Measurements from ENCODE around the gene ELMO1.

ELMO1 gene

GRCh38 chr7:36887969-36888368, 560.7 kb downstream of the ELMO1 start:
- no peak for DNase-seq

DNA sequence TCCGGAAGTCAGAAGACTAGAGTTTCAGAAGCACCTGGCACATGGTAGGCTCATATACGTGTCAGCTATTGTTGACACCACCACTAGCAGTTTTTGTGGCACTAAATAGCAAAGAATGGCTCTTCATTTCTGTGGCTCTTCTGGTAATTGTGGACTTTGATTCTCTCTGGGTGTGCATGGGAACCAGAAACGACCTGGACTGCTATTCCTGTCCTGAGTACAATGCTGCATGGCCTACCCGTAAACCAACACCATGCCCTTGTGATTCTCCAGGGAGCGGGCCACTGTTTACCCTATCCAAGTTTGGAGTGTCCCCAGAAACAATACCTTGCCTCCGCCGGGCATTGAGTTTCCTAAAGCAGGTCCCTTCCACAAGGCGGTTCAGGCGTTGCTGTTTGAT, 561.4 kb downstream of the ELMO1 start:
- DNase-seq, result no peak

- no peak for DNase-seq
Measured at GRCh38 chr7:36884910-36885309, 563.8 kb downstream of the ELMO1 start.

GRCh38 chr7:36884351-36884750, 564.3 kb downstream of the ELMO1 start:
- no peak for DNase-seq

DNA sequence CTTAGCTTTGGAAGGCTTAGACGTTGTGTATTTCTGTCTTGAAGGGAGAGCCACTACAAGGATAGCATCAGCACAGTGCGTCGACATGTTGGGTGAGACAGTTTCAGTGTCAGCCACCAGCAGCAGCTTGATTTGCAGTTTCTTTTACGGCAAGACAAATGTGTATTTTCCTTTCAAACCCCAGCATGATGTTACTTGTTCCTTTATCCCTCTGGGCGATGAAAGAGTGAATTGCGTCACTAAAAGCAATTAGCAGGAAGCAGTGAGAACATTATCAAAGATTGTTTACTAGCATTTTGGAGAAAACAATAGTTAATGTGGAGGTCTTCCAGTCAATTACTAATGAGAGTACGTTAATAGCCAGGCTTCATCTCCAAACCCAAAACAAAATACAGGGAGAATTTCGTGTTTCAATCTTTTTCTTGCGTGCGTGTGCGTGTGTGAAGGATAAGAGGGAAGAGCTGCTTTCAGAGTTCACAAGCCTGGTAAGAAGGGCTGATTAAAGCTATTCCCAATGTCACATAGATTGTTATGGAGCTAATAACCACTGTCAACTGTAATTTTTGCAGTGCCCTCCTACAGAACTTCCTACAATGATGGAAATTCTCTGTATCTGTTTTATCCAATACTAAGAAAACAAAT, 567.3 kb downstream of the ELMO1 start:
- no peak for DNase-seq

DNA sequence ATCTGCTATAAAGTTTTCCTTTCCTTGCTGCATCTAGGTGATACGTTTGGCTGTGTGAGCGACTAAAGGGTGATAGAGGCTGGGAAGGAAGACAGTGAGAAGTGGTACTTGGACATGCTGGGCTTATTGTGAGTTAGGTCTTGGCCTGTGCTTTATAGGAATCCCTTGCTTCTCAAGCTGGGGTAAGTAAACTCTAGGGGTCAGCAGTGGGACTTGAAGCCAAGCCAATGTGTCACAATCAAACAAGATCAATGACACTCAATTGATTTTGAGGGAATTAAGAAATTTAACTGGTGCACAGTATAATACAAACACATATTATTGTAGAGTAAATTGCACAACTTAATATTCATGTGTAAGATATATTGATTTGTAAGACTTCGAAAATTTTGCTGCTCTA, 568.6 kb downstream of the ELMO1 start:
- DNase-seq, result no peak

- DNase-seq, result no peak
Measured at GRCh38 chr7:36879021-36879420, 569.6 kb downstream of the ELMO1 start.

DNA sequence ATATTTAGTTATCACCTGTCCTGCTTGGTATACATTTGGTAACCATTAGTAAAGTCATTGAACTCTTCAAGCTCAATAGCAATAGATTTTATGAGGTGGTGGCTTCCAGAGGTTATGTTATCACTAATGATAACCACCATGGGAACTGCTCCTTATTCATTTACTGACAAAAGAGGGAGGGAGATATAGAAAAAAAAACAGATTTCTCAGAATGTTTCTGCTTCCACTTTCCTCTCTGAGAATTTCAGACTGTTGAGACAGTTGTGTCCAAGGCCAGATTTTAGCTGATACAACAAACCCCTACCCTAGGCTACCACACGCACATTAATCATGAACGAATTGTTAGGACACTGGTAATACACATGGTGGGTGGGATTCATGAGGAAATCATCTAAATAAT, 570.4 kb downstream of the ELMO1 start:
- no peak for DNase-seq

DNA sequence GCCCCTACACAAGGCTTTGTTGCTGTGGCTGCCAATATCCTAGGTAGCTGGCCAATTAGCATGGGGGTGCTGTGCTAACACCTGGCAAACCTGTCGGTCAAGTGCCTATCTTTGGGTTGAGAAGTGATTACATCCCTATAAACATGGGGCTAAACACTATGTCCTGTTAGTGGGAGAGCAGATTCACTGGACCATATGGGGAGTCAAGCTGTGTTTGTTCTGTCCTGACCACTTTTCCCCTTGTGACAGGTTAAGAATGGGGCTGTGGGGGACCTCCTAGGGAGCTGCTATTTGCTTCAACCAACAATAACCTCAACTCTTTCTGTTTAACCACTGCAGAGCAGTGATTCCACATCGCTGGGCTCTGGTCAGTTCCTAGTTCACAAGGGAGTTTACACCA, 572.9 kb downstream of the ELMO1 start:
- no peak for DNase-seq

GRCh38 chr7:36874041-36874440, 574.6 kb downstream of the ELMO1 start:
- DNase-seq, result no peak

DNA sequence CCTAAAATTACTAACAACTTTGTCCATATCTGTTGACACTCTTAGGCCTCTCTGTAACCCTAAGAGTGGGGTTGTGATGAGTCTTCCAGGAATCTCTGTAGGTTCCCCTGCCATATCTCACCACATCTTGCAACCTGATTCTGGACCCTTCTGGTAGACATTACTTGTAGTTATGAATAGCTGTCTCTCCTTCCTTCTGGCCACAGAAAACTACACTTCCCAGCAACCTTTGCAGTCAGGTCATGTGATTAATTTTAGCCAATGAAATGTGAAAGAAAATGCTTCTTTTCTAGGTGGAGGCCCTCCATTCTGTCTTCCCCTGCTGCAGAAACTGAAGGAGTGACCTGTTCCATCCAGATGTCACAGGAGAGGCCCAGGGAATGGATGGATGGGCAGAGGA, 576.8 kb downstream of the ELMO1 start:
- DNase-seq, result no peak

- DNase-seq, result no peak
Measured at GRCh38 chr7:36871355-36871738, 577.3 kb downstream of the ELMO1 start.

DNA sequence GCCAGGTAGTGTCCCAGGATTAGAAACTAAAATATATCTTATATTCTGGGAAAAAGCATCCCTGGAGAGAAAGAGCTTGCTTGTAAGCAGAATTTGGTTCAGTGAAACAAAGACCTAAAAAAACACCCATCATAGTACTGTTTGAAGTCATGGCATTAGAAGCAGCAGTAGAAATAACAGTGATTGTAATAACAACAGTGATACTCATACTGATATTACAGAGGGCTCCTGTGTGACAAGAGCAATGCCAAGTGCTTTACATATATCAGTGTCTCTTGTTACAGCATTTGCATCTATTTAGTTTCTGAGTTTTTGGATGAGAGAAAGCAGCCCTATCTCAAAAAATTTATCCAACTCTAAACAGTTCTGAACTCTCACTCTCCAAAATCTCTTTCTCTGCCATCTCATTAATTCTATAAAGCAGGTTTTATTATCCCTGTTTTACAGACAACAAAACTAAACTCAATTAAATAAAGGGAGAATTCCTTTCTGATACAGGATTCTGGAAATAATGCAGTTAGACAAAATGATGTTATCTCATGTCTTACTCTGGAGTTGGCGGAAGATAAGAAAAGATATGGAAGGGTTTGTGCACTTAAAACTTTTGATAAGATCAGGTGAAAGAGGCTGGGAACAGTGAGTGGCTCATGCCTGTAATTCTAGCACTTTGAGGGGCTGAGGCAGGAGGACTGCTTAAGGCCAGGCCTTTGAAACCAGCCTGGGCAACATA, 577.9 kb downstream of the ELMO1 start:
- DNase-seq, result no peak

GRCh38 chr7:36868727-36869411, 579.8 kb downstream of the ELMO1 start:
- DNase-seq, result no peak

DNA sequence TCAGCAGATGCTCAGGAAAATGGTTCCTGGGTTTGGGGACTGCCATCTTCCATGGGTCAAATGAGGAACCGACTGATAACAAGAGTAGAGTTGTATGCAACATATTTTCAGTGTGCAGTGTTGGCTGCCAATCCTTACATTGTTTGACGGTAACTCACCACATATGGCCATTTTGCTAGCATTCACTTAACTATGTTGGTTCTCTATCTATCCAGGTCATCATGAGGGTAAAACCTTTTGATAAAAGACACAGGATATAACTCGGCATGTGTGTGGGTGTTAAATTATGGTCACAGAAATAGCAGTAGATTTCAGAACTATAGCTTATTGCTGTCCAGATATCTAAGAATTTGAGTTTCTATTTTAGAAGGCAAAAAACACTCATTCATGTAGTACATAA, 583.6 kb downstream of the ELMO1 start:
- DNase-seq, result no peak

- peak; percentile 11 for DNase-seq
Measured at GRCh38 chr7:36863901-36864701, 584.6 kb downstream of the ELMO1 start.

- no peak for DNase-seq
Measured at GRCh38 chr7:36862771-36863261, 585.8 kb downstream of the ELMO1 start.

DNA sequence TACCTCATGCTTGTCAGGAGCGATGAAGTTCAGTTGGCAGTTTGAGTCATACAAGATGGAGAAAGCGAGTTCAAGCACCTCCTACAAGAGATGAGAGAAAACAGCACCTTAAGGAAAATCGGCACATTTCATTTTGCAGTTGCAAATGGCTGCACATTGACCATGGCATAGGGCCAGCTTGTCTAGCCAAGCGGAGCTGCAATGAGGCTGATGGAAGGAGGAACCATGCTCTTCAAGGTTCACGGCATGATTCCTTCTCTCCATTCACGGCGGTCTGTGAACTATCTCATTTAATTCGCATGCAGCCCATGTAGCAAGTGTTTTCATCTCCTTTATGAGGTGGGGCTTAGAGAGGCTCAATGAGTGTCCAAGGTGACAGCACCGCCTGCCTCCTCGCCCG, 587.0 kb downstream of the ELMO1 start:
- DNase-seq, result no peak

- DNase-seq, result no peak
Measured at GRCh38 chr7:36860681-36861080, 588.0 kb downstream of the ELMO1 start.

DNA sequence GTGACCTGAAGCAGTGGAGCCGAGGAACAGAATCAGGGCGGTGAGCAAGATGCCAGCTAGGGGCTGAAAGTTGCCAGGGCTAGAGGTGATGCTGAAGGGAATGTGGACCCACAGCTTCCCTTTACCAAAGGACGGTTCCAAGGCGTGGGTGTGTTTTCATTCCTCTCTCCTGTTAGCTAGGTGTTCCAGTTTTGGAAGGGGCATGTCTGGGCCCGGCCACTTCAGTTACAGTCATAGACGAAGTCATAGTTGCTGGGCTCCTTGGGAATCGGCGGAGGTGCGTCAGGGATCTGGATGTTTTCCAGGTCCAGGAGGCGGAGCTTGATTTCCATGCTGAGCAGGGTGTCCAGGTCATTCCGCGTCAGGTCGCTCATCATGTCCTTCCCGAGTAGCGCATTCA, 593.3 kb downstream of the ELMO1 start:
- no peak for DNase-seq

GRCh38 chr7:36854652-36855051, 594.0 kb downstream of the ELMO1 start:
- DNase-seq, result no peak

DNA sequence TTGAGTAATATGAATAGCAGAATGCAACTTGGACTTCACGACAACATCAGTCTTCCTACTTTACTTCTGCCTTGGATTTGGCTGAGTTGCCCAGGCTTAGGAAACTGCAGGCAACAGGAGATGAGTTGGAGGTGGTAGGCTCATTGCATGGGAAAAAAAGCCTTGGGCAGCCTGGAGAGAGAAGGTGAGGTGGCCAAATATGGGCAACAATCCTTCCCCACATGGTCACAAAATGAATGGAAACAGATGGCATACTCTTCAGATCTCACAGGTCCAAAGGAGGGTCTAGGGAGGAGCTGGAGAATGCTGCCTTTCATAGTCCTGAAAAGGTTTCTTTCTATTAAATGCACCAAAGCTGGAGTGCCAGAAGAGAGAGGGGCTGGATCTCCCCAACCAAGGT, 595.7 kb downstream of the ELMO1 start:
- DNase-seq, result no peak

GRCh38 chr7:36852017-36852416, 596.6 kb downstream of the ELMO1 start:
- DNase-seq, result peak; percentile 42
